ENCODE data around the gene EEF2K. TPM values are rescaled to one million over a fixed set of nuclear protein-coding genes. Genes with fewer than 3 reads are reported as not detected.
A peak's percentile ranks its signal among the peaks of the same experiment; 100 is the strongest.

EEF2K gene
- total RNA-seq, 8 experiments from 2014 or later = 4.6 to 22.4 (median 8.9) TPM

DNA sequence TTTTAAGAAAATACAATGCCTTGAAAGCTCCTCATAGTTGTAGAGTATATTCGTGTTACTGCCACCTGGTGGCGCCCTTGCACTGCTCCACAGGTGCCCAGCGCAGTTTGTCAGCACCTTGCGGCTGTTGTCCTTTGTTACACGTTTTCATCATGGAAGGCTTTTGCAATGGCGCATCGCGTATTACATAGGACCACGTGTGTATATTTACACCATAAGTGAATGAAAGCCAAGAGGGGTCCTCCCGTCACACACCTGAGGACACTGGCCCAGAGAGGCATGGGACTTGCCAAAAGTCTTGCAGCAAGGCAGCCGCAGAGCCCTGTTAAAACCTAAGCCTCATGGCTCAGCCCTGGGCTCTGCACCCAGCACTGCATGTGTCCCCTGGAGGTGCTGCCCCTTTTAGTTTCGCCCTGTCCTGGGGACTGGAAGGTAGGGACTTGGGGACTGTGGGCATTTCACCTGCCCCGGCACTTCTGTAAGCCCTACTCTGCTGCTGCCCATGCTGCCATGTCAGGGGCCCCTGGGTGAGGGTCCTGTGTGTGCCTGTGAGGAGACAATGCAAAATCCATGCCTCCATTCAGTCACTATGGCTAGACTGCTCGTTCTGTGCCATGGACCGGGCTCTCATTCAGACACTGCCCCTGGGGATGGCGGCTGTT, 115.4 kb downstream of the EEF2K start:
- Histone ChIP-seq H3K4me3 (no peak overlapping the region), H3K4me1 (replicated peaks in 1 of 2) (peaks cover 0 to 3% of the 10 kb centered on the region in 2 donors), H3K27ac (no peak overlapping the region)
- ATAC-seq (replicated peaks in 6 of 8) = peak; percentile 70 to 87 (median 75)
- in situ Hi-C loops (cut with MboI; ENCODE audit: low pct_unique_long_range_greater_than_20kb in 2 of 9, low sequenced_read_pairs in 9 of 9, unreplicated experiment in 9 of 9) = loop anchor here in 1 of 9 experiments (10.0 kb wide), 1 partner anchor 1137 kb away; no protein-coding TSS in a partner anchor
- 14 to 100% (median 25%) methylated on average over 1 to 11 of the region's 16 CpGs; no CpG with 5 or more reads in 1 of the 10 experiments for WGBS, 10 experiments

DNA sequence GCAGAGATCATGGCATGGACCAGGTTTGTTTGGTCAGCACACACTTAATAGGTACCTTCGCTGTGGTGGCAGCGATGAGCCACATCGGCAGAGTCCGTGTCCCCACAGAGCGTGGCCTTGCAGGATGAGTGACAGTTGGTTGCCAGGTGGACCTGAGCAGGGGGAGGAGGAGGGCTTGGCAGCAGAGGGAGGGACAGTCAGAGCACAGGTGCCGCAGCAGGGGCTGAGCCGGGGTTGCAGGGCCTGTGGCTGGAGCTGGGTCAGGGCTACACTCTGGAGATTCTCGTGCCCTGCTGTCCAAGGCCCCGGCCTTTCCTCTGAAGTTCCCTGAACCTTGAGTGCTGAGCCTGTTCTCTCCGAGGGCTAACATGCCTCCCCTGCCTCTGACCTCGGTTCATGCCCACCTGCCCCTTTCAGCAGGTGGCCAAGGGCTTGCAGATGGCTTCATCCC, 116.0 kb downstream of the EEF2K start:
- in situ Hi-C loops (cut with MboI; ENCODE audit: low pct_unique_long_range_greater_than_20kb in 2 of 9, low sequenced_read_pairs in 9 of 9, unreplicated experiment in 9 of 9) = loop anchor here in 1 of 9 experiments (10.0 kb wide), 1 partner anchor 1137 kb away; no protein-coding TSS in a partner anchor
- Histone ChIP-seq H3K27ac (no peak overlapping the region), H3K4me3 (no peak overlapping the region), H3K4me1 (replicated peaks in 1 of 2) (peaks cover 0 to 3% of the 10 kb centered on the region in 2 donors)
- 40 to 90% (median 80%) methylated on average over 1 to 4 of the region's 11 CpGs; no CpG with 5 or more reads in 7 of the 10 experiments for WGBS, 10 experiments
- ATAC-seq (replicated peaks in 6 of 8) = no peak

DNA sequence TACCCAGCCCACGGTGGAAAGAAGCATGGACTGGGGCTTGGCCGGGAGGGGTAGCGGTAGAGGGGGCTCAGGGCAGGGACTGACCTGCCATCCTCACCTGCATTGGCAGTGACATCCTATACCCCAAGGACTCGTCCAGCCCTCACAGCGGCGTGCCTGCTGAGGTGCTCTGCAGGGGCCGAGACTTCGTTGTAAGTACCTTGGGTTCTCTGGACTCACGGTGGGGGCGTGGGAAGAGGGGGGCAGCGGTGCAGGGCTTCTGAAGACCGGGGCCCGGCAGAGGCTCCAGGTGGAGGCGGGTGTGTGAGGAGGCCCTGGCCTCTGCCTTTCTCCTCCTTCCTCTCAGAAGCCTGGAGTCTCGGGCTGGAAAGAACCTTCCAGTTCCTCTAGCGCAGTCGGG, 116.7 kb downstream of the EEF2K start:
- H3K27ac ChIP-seq = no peak overlapping the region
- H3K4me3 ChIP-seq = no peak overlapping the region
- no peak for ATAC-seq (replicated peaks in 6 of 8)
- WGBS, 10 experiments = 100% methylated on average over 8 of the region's 17 CpGs; no CpG with 5 or more reads in 9 of the 10 experiments
- in situ Hi-C loops (cut with MboI; ENCODE audit: low pct_unique_long_range_greater_than_20kb in 2 of 9, low sequenced_read_pairs in 9 of 9, unreplicated experiment in 9 of 9) = loop anchor here in 1 of 9 experiments (10.0 kb wide), 1 partner anchor 1138 kb away; no protein-coding TSS in a partner anchor
- peaks cover 0 to 3% of the 10 kb centered on the region in 2 donors for H3K4me1 ChIP-seq (replicated peaks in 1 of 2)

DNA sequence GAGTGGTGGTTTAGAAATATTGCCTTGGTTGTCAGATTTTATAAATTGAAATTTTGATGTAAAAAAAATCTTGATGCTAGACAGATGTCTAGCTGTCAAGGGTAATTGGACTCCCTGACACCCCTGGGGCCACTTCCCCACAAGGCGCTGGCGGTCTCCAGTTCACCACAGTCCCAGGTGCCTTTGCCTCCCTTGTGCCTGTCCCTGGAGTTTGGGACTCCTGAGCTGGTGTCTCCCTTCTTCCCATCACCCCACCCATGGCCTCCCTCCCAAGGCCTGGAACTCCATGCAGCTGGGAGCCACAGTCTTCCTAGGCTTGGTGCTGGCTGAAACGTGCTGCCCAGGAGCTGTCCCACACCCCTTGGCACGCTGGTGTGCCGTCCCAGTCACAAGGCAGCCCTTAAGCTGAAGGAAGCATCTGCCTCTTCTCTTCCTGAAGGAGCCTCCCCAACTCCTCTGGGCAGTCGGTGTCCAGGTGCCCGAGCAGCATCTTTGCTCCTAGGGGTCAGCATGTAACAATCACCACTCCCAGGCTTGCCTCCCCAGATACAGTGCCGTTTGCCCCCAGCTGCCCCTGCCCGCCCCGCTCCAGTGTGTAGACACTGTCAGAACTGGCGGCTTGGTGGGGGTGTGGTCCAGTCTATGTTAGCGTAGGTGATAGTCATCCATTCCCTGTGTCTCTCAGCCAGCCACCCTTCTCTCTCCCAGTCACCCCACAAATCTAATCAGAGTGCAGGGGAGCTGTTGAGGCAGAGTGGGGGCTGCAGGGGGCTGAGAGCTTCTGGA, 117.3 kb downstream of the EEF2K start:
- ATAC-seq (replicated peaks in 6 of 8) = no peak
- WGBS, 10 experiments = 20 to 100% (median 100%) methylated on average over 1 to 4 of the region's 12 CpGs; no CpG with 5 or more reads in 5 of the 10 experiments
- Histone ChIP-seq H3K4me3 (no peak overlapping the region), H3K27ac (no peak overlapping the region), H3K4me1 (replicated peaks in 1 of 2) (peaks cover 0 to 3% of the 10 kb centered on the region in 2 donors)
- in situ Hi-C loops (cut with MboI; ENCODE audit: low pct_unique_long_range_greater_than_20kb in 2 of 9, low sequenced_read_pairs in 9 of 9, unreplicated experiment in 9 of 9) = loop anchor here in 1 of 9 experiments (10.0 kb wide), 1 partner anchor 1139 kb away; no protein-coding TSS in a partner anchor

DNA sequence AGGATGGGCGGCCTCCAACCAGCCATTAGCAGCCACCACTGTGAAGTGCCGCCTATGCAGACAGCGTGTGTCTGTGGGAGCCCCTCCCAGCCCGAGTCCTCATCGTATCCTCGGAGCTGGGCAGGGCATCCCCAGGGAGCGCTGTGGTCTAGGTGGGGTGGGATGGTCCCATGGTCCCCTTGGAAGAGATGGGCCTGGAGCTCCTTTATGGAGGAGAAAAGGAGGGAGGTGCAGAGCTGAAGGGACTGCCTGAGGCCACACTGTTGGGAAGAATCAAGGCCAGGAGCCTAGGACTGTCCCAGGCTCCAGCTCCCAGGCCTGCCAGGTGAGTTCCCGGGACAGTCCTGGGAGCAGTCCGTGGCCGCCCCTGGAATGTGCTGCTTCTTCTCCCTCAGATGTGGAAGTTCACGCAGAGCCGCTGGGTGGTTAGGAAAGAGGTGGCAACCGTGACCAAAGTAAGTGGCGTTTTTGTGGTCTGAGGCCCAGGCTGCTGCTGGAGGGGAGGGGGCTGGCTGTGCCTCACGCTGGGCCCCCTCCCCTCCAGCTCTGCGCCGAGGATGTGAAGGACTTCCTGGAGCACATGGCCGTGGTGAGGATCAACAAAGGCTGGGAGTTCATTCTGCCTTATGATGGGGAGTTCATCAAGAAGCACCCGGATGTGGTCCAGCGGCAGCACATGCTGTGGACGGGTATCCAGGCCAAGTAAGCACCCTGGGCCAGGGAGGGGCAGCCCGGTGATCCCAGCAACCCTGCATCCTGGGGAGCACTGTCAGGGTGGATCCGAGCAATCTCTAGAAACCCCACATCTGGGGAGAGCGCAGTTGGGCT, 118.1 kb downstream of the EEF2K start:
- WGBS, 10 experiments = 87 to 100% (median 97%) methylated on average over 1 to 5 of the region's 24 CpGs; no CpG with 5 or more reads in 4 of the 10 experiments
- Histone ChIP-seq H3K4me3 (no peak overlapping the region), H3K27ac (no peak overlapping the region), H3K4me1 (replicated peaks in 1 of 2) (peaks cover 0 to 3% of the 10 kb centered on the region in 2 donors)
- ATAC-seq (replicated peaks in 6 of 8) = no peak
- in situ Hi-C loops (cut with MboI; ENCODE audit: low pct_unique_long_range_greater_than_20kb in 2 of 9, low sequenced_read_pairs in 9 of 9, unreplicated experiment in 9 of 9) = loop anchor here in 1 of 9 experiments (10.0 kb wide), 1 partner anchor 1139 kb away; no protein-coding TSS in a partner anchor

DNA sequence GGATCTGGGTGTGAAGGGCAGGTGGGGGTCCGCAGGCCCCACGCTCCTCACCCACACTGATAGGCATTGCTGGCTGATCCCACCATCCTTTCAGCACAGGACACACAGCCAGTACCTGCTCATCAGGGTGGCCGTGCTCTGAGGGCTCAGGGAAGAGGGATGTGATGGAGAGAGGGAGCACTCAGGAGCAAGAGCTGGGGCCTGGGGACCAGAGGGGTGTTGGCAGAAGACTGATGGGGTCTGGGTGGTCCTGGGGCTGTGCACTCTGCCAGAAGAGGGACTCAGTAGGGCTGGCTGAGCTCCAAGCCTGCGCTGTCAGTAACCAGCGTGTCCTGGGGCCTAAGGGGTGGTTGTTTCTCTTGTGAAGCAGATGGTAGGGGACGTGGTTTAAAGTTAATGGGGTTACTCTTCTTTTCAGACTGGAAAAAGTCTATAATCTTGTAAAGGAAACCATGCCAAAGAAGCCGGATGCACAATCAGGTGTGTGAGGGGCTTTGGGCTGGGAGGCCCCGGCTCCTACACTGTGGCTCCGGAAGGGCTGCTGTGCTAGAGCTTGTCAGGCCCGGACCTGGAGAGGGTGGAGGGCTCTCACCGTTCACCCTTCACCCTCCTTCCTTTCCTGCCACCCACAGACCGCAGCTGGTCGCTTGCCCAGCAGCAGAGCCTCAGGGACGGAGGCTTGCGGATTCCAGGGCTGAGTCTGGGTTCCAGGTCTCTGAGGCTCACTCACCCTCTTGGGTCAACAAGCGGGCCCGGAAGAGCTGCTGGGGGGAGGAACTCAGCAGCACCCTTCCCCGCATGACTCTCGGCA, 118.9 kb downstream of the EEF2K start:
- Histone ChIP-seq H3K27ac (no peak overlapping the region), H3K4me3 (no peak overlapping the region), H3K4me1 (replicated peaks in 1 of 2) (peaks cover 0 to 3% of the 10 kb centered on the region in 2 donors)
- in situ Hi-C loops (cut with MboI; ENCODE audit: low pct_unique_long_range_greater_than_20kb in 2 of 9, low sequenced_read_pairs in 9 of 9, unreplicated experiment in 9 of 9) = loop anchor here in 3 of 9 experiments (10.0 to 25.0 kb wide), 3 partner anchors 1138 to 1463 kb away; no protein-coding TSS in a partner anchor
- WGBS, 10 experiments = 82 to 100% (median 93%) methylated on average over 1 to 10 of the region's 19 CpGs; no CpG with 5 or more reads in 4 of the 10 experiments
- no peak for ATAC-seq (replicated peaks in 6 of 8)

DNA sequence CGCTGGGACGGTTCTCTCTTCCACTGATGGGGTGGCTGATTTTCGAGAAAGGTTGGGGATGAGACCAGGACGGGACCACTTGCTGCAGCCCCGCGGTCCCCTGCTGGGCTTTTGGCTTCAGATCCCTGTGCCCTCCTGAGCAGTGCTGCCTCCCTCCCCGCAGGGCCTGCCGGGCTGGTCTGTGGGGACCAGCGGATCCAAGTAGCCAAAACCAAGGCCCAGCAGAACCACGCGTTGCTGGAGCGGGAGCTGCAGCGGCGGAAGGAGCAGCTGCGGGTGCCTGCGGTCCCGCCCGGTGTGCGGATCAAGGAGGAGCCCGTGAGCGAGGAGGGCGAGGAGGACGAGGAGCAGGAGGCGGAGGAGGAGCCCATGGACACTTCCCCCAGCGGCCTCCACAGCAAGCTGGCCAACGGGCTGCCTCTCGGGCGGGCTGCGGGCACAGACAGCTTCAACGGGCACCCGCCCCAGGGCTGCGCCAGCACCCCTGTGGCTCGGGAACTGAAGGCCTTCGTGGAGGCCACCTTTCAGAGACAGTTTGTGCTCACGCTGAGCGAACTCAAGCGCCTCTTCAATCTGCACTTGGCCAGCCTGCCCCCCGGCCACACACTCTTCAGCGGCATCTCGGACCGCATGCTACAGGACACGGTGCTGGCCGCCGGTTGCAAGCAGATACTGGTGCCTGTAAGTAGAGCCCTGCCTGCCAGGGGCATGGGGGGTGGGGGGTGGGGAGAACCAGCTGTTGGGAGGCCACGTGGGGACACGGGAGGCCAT, 119.7 kb downstream of the EEF2K start:
- 91 to 100% (median 96%) methylated on average over 1 to 11 of the region's 46 CpGs; no CpG with 5 or more reads in 6 of the 10 experiments for WGBS, 10 experiments
- in situ Hi-C loops (cut with MboI; ENCODE audit: low pct_unique_long_range_greater_than_20kb in 2 of 9, low sequenced_read_pairs in 9 of 9, unreplicated experiment in 9 of 9) = loop anchor here in 3 of 9 experiments (10.0 to 25.0 kb wide), 3 partner anchors 1138 to 1463 kb away; no protein-coding TSS in a partner anchor
- peaks cover 0 to 3% of the 10 kb centered on the region in 2 donors for H3K4me1 ChIP-seq (replicated peaks in 1 of 2)
- no peak overlapping the region for H3K27ac ChIP-seq
- no peak for ATAC-seq (replicated peaks in 6 of 8)
- no peak overlapping the region for H3K4me3 ChIP-seq

DNA sequence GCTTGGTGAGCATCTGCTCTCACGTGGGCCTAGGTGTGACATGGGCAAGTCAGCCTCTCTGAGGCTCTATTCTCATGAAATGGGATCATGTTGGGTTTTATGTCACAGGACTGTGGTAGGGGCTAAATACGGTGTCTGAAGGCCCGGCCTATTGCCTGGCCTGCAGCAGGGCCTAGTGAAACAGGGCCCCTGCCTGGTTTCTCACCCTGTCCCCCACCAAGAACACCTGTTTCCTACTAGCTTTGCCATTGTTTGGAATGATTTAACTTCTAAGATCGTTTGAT, 120.2 kb downstream of the EEF2K start:
- no peak for ATAC-seq (replicated peaks in 6 of 8)
- peaks cover 0 to 2% of the 10 kb centered on the region in 2 donors for H3K4me1 ChIP-seq (replicated peaks in 1 of 2)
- no peak overlapping the region for H3K4me3 ChIP-seq
- no peak overlapping the region for H3K27ac ChIP-seq
- in situ Hi-C loops (cut with MboI; ENCODE audit: low pct_unique_long_range_greater_than_20kb in 2 of 9, low sequenced_read_pairs in 9 of 9, unreplicated experiment in 9 of 9) = loop anchor here in 3 of 9 experiments (10.0 to 25.0 kb wide), 3 partner anchors 1139 to 1464 kb away; no protein-coding TSS in a partner anchor
- WGBS, 10 experiments = 71 to 100% (median 86%) methylated on average over 1 to 3 of the region's 4 CpGs; no CpG with 5 or more reads in 6 of the 10 experiments

DNA sequence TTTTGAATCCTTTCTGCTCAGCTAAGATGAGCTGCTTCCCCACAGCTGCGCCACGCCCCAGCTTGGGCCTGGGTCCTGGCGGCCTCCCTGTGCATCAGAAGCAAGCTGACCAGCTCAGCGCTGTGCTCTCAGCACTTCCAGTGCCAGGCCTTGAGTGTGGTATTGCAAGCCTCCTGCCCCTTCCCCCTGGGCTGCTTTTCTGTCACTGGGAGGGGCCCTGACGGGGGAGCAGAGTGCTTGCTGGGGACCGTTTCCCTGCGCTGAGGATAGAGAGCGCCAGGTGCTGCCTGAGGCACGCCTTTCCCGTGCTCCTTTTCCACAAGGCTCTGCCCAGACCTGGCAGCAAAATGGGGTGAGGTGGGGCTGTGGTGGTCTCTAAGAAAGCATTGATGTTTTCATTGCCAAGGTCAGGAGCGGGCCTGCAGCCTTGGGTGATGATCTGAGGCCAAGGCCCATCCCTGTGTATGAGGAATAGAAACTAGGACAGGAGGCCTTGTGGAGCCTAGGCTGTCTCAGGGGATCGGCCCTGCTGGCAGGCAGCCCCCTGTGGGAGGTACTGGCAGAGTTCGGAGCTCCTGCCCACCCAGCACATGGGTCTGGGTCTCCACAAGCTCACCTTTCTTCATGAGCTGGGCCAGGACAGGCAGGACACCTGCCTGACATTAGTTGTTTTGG, 120.8 kb downstream of the EEF2K start:
- no peak overlapping the region for H3K27ac ChIP-seq
- no peak overlapping the region for H3K4me3 ChIP-seq
- H3K4me1 ChIP-seq (replicated peaks in 1 of 2) = no peaks in the 10 kb centered on the region
- ATAC-seq (replicated peaks in 6 of 8) = no peak
- 80 to 96% (median 84%) methylated on average over 1 to 9 of the region's 13 CpGs; no CpG with 5 or more reads in 6 of the 10 experiments for WGBS, 10 experiments
- in situ Hi-C loops (cut with MboI; ENCODE audit: low pct_unique_long_range_greater_than_20kb in 2 of 9, low sequenced_read_pairs in 9 of 9, unreplicated experiment in 9 of 9) = loop anchor here in 3 of 9 experiments (10.0 to 25.0 kb wide), 3 partner anchors 1140 to 1465 kb away; no protein-coding TSS in a partner anchor

DNA sequence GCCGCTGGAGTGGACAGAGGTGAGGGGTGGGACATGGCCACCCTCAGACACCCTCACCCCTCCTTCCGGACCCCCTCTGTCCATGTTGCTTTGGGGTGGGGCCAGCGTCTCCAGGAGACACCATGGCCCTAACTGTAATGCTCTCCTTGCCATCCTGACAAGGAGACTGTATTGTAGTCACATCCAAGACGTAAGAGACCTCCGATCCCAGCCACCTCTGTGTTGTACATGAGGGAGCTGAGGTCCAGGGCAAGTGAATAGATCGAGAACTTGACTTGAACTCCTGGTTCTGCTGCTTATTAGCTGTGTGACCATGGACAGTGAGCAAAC, 121.3 kb downstream of the EEF2K start:
- no peak overlapping the region for H3K27ac ChIP-seq
- WGBS, 10 experiments = 90 to 100% (median 100%) methylated on average over 1 to 2 of the region's 6 CpGs; no CpG with 5 or more reads in 4 of the 10 experiments
- H3K4me1 ChIP-seq (replicated peaks in 1 of 2) = no peaks in the 10 kb centered on the region
- H3K4me3 ChIP-seq = no peak overlapping the region
- no peak for ATAC-seq (replicated peaks in 6 of 8)
- in situ Hi-C loops (cut with MboI; ENCODE audit: low pct_unique_long_range_greater_than_20kb in 2 of 9, low sequenced_read_pairs in 9 of 9, unreplicated experiment in 9 of 9) = loop anchor here in 3 of 9 experiments (10.0 to 25.0 kb wide), 3 partner anchors 1140 to 1465 kb away; no protein-coding TSS in a partner anchor

Data from motor neuron (in vitro differentiated cells).